ENCODE results near the gene VILL.

DNA sequence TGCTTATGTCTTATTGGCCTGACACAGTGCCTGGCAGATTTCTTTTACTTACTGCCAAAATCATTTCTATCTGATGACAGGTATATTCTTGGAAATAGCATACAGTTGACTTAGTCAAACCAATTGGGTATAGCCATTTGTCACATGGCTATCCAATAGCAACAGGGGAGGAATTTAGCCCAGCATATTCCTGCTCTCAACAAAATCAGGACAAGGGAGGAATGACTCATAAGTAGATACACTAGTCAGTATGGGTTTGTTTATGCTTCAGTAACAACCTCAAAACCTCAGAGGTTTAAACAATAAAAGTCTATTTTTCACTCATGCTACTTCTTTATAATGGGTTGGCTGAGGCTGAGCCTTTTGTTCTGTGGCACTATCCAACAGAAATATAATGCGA, 38.0 kb upstream of the VILL start:
- no peak for TF ChIP-seq ZNF274 (IDR thresholded peaks at IDR 0.05; ENCODE audit: low read depth, low read length)
- TF ChIP-seq YY1 (IDR thresholded peaks at IDR 0.05; ENCODE audit: insufficient read depth, insufficient read length) = no peak
